Keratinocyte (primary cell): Measurements from ENCODE around the gene KCNH8. TPM values are rescaled to one million over a fixed set of nuclear protein-coding genes. Genes with fewer than 3 reads are reported as not detected.

Experiments
- DNase-seq: peaks from one replicate; pipeline ENCODE4 v3.0.0-alpha.2; 2011; ENCODE audit warnings: low read depth, missing footprints, low spot score
- FAIRE-seq: peaks from 2 replicates; lab custom pipeline; 2011; peaks lifted over from hg19 to GRCh38; lab: Jason Lieb, UNC
- H2AFZ ChIP-seq: 2 replicates; pipeline ENCODE4 v1.6.0; 2012; ENCODE audit warnings: low read length, control low read depth, inconsistent platforms; ENCODE audit not compliant: control insufficient read depth
- H3K27ac ChIP-seq: 2 replicates; pipeline ENCODE4 v1.5.1; 2011; ENCODE audit warnings: low read length; ENCODE audit not compliant: control insufficient read depth, insufficient read depth
- H3K27me3 ChIP-seq: 3 replicates; pipeline ENCODE4 v1.6.0; 2011; ENCODE audit warnings: low read length; ENCODE audit not compliant: control insufficient read depth, insufficient read depth; ENCODE audit errors: extremely low read depth
- H3K36me3 ChIP-seq, 2 experiments: 2 replicates in 1 of 2; 3 replicates in 1 of 2; pipeline ENCODE4 v1.5.1; 2011; ENCODE audit warnings: low read length in 2 of 2, mild to moderate bottlenecking in 1 of 2; ENCODE audit not compliant: control insufficient read depth in 2 of 2, insufficient read depth in 2 of 2; ENCODE audit errors: extremely low read depth in 1 of 2
- H3K4me1 ChIP-seq: 3 replicates; pipeline ENCODE4 v1.5.1; 2011; ENCODE audit warnings: low read length; ENCODE audit not compliant: control insufficient read depth, insufficient read depth; ENCODE audit errors: extremely low read depth
- H3K4me2 ChIP-seq: 3 replicates; pipeline ENCODE4 v1.6.0; 2011; ENCODE audit warnings: low read depth, low read length; ENCODE audit not compliant: control insufficient read depth, insufficient read depth; ENCODE audit errors: extremely low read depth
- H3K4me3 ChIP-seq, 3 experiments: fragments of 200-600 bp in 1 of 3; sonication (generic) in 1 of 3; 2 replicates in 2 of 3; 3 replicates in 1 of 3; pipeline ENCODE4 v1.5.1; 2011 to 2016; ENCODE audit warnings: low read length in 3 of 3, mild to moderate bottlenecking in 3 of 3, control low read depth in 2 of 3, inconsistent platforms in 1 of 3, low read depth in 1 of 3, mixed read lengths in 1 of 3, mixed run types in 1 of 3, moderate library complexity in 1 of 3; ENCODE audit not compliant: control insufficient read depth in 2 of 3, insufficient read depth in 2 of 3; ENCODE audit errors: extremely low read depth in 1 of 3
- H3K79me2 ChIP-seq: 2 replicates; pipeline ENCODE4 v1.6.0; 2012; ENCODE audit warnings: low read length; ENCODE audit not compliant: control insufficient read depth, insufficient read depth
- H3K9ac ChIP-seq: 3 replicates; pipeline ENCODE4 v1.6.0; 2011; ENCODE audit warnings: low read length; ENCODE audit not compliant: control insufficient read depth, insufficient read depth; ENCODE audit errors: extremely low read depth
- H3K9me1 ChIP-seq: 3 replicates; pipeline ENCODE4 v1.6.0; 2011; ENCODE audit warnings: low read length; ENCODE audit not compliant: control insufficient read depth, insufficient read depth; ENCODE audit errors: extremely low read depth
- H3K9me3 ChIP-seq: 2 replicates; pipeline ENCODE4 v1.5.1; 2012; ENCODE audit warnings: low read depth, low read length; ENCODE audit not compliant: control insufficient read depth
- H4K20me1 ChIP-seq: 3 replicates; pipeline ENCODE4 v1.6.0; 2011; ENCODE audit warnings: low read length; ENCODE audit not compliant: control insufficient read depth, insufficient read depth; ENCODE audit errors: extremely low read depth
- EZH2 ChIP-seq: IDR thresholded peaks from one replicate; pipeline ENCODE4 v1.6.1; 2012; ENCODE audit warnings: inconsistent platforms, mild to moderate bottlenecking, low read length, moderate library complexity
- dilution Hi-C: fragments of 300-500 bp; cut with MboI; formaldehyde crosslinking; loops from one replicate; pipeline ENCODE4 v1.7.0; 2020; ENCODE audit warnings: low sequenced_read_pairs; ENCODE audit not compliant: extremely low pct_ligation_motif_present
- polyA plus RNA-seq, 5 experiments: library from polyadenylated mRNA; depleted of rRNA in 3 of 5; stranded (reverse) in 3 of 5; stranded (forward) in 1 of 5; unstranded in 1 of 5; fragments of >200 nt; gene quantifications; 1 replicate in 1 of 5; 2 replicates in 3 of 5; 3 replicates in 1 of 5; pipeline versions ENCODE4 v1.2.1 to v1.2.3, GENCODE V29; 2011 to 2012; ENCODE audit warnings: missing spikeins in 2 of 5, low read depth in 1 of 5, low replicate concordance in 1 of 5
- TF ChIP-seq, protein P1 (sequence below), 3 experiments: IDR thresholded peaks in 1 of 3; conservative IDR thresholded peaks in 1 of 3; optimal IDR thresholded peaks in 1 of 3; 2 replicates in 2 of 3; 3 replicates in 1 of 3; pipeline versions ENCODE3 to v1.5.1; 2011; ENCODE audit warnings: low read length in 3 of 3, mild to moderate bottlenecking in 3 of 3, moderate library complexity in 2 of 3, control low read depth in 1 of 3, inconsistent platforms in 1 of 3; ENCODE audit not compliant: insufficient read depth in 2 of 3; ENCODE audit errors: extremely low read depth in 1 of 3

KCNH8 gene
- polyA plus RNA-seq, 1 donor (not counting 4 experiments of a cell fraction or from before 2014, with no cell fraction given), result not detected

DNA sequence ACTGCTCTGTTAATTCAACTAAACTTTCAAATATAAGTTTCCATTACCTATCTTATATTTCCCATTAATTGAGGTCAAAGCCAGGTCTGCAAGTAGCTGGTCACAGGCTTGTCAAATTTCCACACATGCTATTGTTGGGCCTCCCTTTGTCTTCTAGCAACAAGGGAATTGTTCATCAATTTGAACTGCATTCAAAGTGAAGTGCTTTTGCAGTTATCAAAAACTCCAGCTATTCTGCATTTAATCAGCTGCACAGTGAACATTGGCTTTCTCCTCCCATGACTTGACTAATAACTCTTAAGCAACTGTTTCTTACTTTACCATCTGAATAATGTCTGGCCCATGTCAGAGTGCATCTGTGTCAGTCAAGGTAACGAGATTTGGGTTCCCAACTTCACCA, 198.4 kb downstream of the KCNH8 start:
- no peak overlapping the region for H3K4me2 ChIP-seq
- no peaks in the 10 kb centered on the region for H3K79me2 ChIP-seq
- H3K4me1 ChIP-seq, result no peaks in the 10 kb centered on the region
- H3K27ac ChIP-seq, result no peak overlapping the region
- H4K20me1 ChIP-seq, result no peaks in the 10 kb centered on the region
- no peaks in the 10 kb centered on the region for H3K9me1 ChIP-seq
- no peak for TF ChIP-seq EZH2
- TF ChIP-seq, protein P1, sequence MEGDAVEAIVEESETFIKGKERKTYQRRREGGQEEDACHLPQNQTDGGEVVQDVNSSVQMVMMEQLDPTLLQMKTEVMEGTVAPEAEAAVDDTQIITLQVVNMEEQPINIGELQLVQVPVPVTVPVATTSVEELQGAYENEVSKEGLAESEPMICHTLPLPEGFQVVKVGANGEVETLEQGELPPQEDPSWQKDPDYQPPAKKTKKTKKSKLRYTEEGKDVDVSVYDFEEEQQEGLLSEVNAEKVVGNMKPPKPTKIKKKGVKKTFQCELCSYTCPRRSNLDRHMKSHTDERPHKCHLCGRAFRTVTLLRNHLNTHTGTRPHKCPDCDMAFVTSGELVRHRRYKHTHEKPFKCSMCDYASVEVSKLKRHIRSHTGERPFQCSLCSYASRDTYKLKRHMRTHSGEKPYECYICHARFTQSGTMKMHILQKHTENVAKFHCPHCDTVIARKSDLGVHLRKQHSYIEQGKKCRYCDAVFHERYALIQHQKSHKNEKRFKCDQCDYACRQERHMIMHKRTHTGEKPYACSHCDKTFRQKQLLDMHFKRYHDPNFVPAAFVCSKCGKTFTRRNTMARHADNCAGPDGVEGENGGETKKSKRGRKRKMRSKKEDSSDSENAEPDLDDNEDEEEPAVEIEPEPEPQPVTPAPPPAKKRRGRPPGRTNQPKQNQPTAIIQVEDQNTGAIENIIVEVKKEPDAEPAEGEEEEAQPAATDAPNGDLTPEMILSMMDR (optimal IDR thresholded peaks at IDR 0.05 in 1 of 3, IDR thresholded peaks at IDR 0.05 in 1 of 3, conservative IDR thresholded peaks at IDR 0.05 in 1 of 3; ENCODE audit: extremely low read depth in 1 of 3, insufficient read depth in 2 of 3, low read length in 3 of 3), result no peak
- FAIRE-seq, result no peak
- no peaks in the 10 kb centered on the region for H3K36me3 ChIP-seq
- dilution Hi-C loops, result no loop called here
- no peak overlapping the region for H2AFZ ChIP-seq
- no peak overlapping the region for H3K4me3 ChIP-seq
- no peak for DNase-seq
- H3K9me3 ChIP-seq, result no peaks in the 10 kb centered on the region
- no peak overlapping the region for H3K9ac ChIP-seq
- H3K27me3 ChIP-seq, result no peaks in the 10 kb centered on the region

DNA sequence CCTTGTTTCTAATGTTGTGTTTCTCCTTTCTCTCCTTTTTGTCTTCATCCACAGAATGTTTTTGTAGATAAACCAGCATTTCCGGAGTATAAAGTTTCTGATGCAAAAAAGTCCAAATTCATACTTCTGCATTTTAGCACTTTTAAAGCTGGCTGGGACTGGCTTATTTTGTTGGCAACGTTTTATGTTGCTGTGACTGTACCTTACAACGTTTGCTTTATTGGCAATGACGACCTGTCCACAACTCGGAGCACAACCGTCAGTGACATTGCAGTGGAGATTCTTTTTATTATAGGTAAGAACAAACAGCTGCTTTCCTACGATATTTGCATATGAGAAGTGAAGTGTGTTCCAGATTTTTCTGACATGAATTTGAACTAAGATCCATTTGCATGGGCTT, 199.4 kb downstream of the KCNH8 start:
- Histone ChIP-seq H3K4me3 (no peak overlapping the region), H3K4me2 (no peak overlapping the region), H3K9ac (no peak overlapping the region), H3K9me1 (no peaks in the 10 kb centered on the region), H4K20me1 (no peaks in the 10 kb centered on the region), H3K79me2 (no peaks in the 10 kb centered on the region), H3K27ac (no peak overlapping the region), H3K9me3 (no peaks in the 10 kb centered on the region), H2AFZ (no peak overlapping the region), H3K36me3 (no peaks in the 10 kb centered on the region), H3K27me3 (no peaks in the 10 kb centered on the region), H3K4me1 (no peaks in the 10 kb centered on the region)
- dilution Hi-C loops, result no loop called here
- FAIRE-seq (no peak), DNase-seq (no peak)
- no peak for TF ChIP-seq EZH2
- TF ChIP-seq, protein P1 (optimal IDR thresholded peaks at IDR 0.05 in 1 of 3, IDR thresholded peaks at IDR 0.05 in 1 of 3, conservative IDR thresholded peaks at IDR 0.05 in 1 of 3; ENCODE audit: extremely low read depth in 1 of 3, insufficient read depth in 2 of 3, low read length in 3 of 3), result no peak
